ENCODE data around the gene NOL7. TPM values are rescaled to one million over a fixed set of nuclear protein-coding genes. Genes with fewer than 3 reads are reported as not detected.

NOL7 gene
- total and polyA plus RNA-seq, 2 experiments from 2014 or later, result 97.2 to 251 TPM

DNA sequence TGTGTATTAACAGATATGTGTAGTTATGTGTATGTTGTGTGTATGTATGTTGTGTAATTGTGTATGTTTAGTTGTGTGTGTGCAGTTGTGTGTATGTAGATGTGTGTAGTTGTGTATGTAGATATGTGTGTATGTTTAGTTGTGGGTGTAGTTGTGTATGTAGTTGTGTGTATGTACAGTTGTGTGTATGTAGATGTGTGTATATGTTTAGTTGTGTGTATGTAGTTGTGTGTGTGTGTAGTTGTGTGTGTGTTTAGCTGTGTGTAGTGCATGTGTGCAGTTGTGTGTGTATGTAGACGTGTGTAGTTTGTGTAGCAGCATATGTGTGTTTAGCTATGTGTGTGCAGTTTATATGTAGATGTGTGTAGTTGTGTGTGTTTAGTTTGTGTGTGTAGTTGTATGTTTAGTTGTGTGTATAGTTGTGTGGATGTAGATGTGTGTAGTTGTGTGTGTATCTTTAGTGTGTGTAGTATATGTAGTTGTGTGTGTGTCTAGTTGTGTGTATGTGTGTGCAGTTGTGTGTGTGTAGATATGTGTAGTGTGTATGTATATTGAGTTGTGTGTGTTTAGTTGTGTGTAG lies 24.5 kb upstream of the NOL7 start:
- Histone ChIP-seq H3F3A (replicated peaks; ENCODE audit: low read depth) (no peaks in the 10 kb centered on the region; the same call in 1 of the 2 replicates), H3K27me3 (ENCODE audit: insufficient read depth) (no peaks in the 10 kb centered on the region), H2AFZ (no peak overlapping the region), H3K79me2 (replicated peaks; ENCODE audit: insufficient read depth) (no peaks in the 10 kb centered on the region), H3K9me2 (ENCODE audit: insufficient read depth) (no peaks in the 10 kb centered on the region), H3K4me3 (no peak overlapping the region), H3K27ac (ENCODE audit: low read depth) (no peak overlapping the region), H3K4me2 (no peak overlapping the region), H4K20me1 (replicated peaks; ENCODE audit: insufficient read depth) (no peaks in the 10 kb centered on the region; the same call in 1 of the 2 replicates), H3K4me1 (ENCODE audit: insufficient read depth) (no peaks in the 10 kb centered on the region), H3K36me3 (ENCODE audit: insufficient read depth) (peaks cover 5% of the 10 kb centered on the region; the same call in 1 of the 2 replicates)
- Mint-ChIP-seq H3K27me3 (ENCODE audit: insufficient read depth, low read depth, poor library complexity) (no peaks in the 10 kb centered on the region), H3K4me3 (no peak overlapping the region), H3K36me3 (ENCODE audit: low read depth) (peaks cover 17% of the 10 kb centered on the region), H3K9me3 (no peaks in the 10 kb centered on the region), H3K27ac (no peak overlapping the region), H3K4me1 (0 out of 3 replicates have a peak, but pooled peaks cover 2% of the 10 kb centered on the region)
- ATAC-seq, result no peak
- no peak for DNase-seq (ENCODE audit: low spot score)
- TF ChIP-seq, protein P1, sequence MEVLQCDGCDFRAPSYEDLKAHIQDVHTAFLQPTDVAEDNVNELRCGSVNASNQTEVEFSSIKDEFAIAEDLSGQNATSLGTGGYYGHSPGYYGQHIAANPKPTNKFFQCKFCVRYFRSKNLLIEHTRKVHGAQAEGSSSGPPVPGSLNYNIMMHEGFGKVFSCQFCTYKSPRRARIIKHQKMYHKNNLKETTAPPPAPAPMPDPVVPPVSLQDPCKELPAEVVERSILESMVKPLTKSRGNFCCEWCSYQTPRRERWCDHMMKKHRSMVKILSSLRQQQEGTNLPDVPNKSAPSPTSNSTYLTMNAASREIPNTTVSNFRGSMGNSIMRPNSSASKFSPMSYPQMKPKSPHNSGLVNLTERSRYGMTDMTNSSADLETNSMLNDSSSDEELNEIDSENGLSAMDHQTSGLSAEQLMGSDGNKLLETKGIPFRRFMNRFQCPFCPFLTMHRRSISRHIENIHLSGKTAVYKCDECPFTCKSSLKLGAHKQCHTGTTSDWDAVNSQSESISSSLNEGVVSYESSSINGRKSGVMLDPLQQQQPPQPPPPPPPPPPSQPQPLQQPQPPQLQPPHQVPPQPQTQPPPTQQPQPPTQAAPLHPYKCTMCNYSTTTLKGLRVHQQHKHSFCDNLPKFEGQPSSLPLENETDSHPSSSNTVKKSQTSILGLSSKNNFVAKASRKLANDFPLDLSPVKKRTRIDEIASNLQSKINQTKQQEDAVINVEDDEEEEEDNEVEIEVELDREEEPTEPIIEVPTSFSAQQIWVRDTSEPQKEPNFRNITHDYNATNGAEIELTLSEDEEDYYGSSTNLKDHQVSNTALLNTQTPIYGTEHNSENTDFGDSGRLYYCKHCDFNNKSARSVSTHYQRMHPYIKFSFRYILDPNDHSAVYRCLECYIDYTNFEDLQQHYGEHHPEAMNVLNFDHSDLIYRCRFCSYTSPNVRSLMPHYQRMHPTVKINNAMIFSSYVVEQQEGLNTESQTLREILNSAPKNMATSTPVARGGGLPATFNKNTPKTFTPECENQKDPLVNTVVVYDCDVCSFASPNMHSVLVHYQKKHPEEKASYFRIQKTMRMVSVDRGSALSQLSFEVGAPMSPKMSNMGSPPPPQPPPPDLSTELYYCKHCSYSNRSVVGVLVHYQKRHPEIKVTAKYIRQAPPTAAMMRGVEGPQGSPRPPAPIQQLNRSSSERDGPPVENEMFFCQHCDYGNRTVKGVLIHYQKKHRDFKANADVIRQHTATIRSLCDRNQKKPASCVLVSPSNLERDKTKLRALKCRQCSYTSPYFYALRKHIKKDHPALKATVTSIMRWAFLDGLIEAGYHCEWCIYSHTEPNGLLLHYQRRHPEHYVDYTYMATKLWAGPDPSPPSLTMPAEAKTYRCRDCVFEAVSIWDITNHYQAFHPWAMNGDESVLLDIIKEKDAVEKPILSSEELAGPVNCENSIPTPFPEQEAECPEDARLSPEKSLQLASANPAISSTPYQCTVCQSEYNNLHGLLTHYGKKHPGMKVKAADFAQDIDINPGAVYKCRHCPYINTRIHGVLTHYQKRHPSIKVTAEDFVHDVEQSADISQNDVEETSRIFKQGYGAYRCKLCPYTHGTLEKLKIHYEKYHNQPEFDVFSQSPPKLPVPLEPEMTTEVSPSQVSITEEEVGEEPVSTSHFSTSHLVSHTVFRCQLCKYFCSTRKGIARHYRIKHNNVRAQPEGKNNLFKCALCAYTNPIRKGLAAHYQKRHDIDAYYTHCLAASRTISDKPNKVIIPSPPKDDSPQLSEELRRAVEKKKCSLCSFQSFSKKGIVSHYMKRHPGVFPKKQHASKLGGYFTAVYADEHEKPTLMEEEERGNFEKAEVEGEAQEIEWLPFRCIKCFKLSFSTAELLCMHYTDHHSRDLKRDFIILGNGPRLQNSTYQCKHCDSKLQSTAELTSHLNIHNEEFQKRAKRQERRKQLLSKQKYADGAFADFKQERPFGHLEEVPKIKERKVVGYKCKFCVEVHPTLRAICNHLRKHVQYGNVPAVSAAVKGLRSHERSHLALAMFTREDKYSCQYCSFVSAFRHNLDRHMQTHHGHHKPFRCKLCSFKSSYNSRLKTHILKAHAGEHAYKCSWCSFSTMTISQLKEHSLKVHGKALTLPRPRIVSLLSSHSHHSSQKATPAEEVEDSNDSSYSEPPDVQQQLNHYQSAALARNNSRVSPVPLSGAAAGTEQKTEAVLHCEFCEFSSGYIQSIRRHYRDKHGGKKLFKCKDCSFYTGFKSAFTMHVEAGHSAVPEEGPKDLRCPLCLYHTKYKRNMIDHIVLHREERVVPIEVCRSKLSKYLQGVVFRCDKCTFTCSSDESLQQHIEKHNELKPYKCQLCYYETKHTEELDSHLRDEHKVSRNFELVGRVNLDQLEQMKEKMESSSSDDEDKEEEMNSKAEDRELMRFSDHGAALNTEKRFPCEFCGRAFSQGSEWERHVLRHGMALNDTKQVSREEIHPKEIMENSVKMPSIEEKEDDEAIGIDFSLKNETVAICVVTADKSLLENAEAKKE (CRISPR knock-in tag; IDR thresholded peaks at IDR 0.05), result no peak
- TF ChIP-seq, protein P2, sequence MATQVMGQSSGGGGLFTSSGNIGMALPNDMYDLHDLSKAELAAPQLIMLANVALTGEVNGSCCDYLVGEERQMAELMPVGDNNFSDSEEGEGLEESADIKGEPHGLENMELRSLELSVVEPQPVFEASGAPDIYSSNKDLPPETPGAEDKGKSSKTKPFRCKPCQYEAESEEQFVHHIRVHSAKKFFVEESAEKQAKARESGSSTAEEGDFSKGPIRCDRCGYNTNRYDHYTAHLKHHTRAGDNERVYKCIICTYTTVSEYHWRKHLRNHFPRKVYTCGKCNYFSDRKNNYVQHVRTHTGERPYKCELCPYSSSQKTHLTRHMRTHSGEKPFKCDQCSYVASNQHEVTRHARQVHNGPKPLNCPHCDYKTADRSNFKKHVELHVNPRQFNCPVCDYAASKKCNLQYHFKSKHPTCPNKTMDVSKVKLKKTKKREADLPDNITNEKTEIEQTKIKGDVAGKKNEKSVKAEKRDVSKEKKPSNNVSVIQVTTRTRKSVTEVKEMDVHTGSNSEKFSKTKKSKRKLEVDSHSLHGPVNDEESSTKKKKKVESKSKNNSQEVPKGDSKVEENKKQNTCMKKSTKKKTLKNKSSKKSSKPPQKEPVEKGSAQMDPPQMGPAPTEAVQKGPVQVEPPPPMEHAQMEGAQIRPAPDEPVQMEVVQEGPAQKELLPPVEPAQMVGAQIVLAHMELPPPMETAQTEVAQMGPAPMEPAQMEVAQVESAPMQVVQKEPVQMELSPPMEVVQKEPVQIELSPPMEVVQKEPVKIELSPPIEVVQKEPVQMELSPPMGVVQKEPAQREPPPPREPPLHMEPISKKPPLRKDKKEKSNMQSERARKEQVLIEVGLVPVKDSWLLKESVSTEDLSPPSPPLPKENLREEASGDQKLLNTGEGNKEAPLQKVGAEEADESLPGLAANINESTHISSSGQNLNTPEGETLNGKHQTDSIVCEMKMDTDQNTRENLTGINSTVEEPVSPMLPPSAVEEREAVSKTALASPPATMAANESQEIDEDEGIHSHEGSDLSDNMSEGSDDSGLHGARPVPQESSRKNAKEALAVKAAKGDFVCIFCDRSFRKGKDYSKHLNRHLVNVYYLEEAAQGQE (IDR thresholded peaks at IDR 0.05; ENCODE audit: unreplicated experiment), result no peak
